ENCODE results near the gene CHST9. TPM values are rescaled to one million over a fixed set of nuclear protein-coding genes. Genes with fewer than 3 reads are reported as not detected.
"Not testable (repeated sequence)": the region's sequence is repeated elsewhere in the genome, so short reads cannot be mapped to it uniquely, and the experiment has no call there.

Gene CHST9
- polyA plus RNA-seq, 1 donor: 0.10 TPM

- no peak for DNase-seq
These were observed 256.3 kb downstream of the CHST9 start for GRCh38 chr18:26928670-26929313.

- DNase-seq: not testable (repeated sequence)
These were observed 257.3 kb downstream of the CHST9 start for GRCh38 chr18:26927822-26928221.

- no peak for DNase-seq
These were observed 258.9 kb downstream of the CHST9 start for GRCh38 chr18:26926066-26926675.

GRCh38 chr18:26925313-26925712, 259.8 kb downstream of the CHST9 start:
- DNase-seq: no peak

GRCh38 chr18:26922313-26922712, 262.8 kb downstream of the CHST9 start:
- DNase-seq: no peak

GRCh38 chr18:26920644-26921043, 264.5 kb downstream of the CHST9 start:
- no peak for DNase-seq

- DNase-seq: no peak
These were observed 265.5 kb downstream of the CHST9 start for GRCh38 chr18:26919627-26920026.

GRCh38 chr18:26919201-26919600, 265.9 kb downstream of the CHST9 start:
- no peak for DNase-seq

- no peak for DNase-seq
These were observed 273.3 kb downstream of the CHST9 start for GRCh38 chr18:26911840-26912239.

GRCh38 chr18:26909599-26910290, 275.4 kb downstream of the CHST9 start:
- no peak for DNase-seq

GRCh38 chr18:26908906-26909305, 276.2 kb downstream of the CHST9 start:
- no peak for DNase-seq

GRCh38 chr18:26902291-26902690, 282.8 kb downstream of the CHST9 start:
- no peak for DNase-seq

- no peak for DNase-seq
These were observed 284.1 kb downstream of the CHST9 start for GRCh38 chr18:26901020-26901419.

GRCh38 chr18:26894426-26894825, 290.7 kb downstream of the CHST9 start:
- DNase-seq: peak; percentile 11

- peak; percentile 63 for DNase-seq
These were observed 291.1 kb downstream of the CHST9 start for GRCh38 chr18:26893996-26894395.

GRCh38 chr18:26888259-26888658, 296.8 kb downstream of the CHST9 start:
- no peak for DNase-seq

GRCh38 chr18:26875040-26875654, 310.0 kb downstream of the CHST9 start:
- no peak for DNase-seq

GRCh38 chr18:26874283-26874682, 310.8 kb downstream of the CHST9 start:
- DNase-seq: no peak

GRCh38 chr18:26869640-26870039, 315.5 kb downstream of the CHST9 start:
- no peak for DNase-seq

- DNase-seq: no peak
These were observed 316.0 kb downstream of the CHST9 start for GRCh38 chr18:26868968-26869586.

GRCh38 chr18:26867471-26867870, 317.6 kb downstream of the CHST9 start:
- DNase-seq: no peak

GRCh38 chr18:26865557-26865956, 319.6 kb downstream of the CHST9 start, which contains the start of gene AQP4:
TSS of gene AQP4 (minus strand) at chr18:26865707. CDS start at chr18:26865689, 18 bp downstream.
- DNase-seq: no peak

GRCh38 chr18:26864658-26865057, 320.4 kb downstream of the CHST9 start:
- no peak for DNase-seq
